HG03565 (cell line): ENCODE measurements around the gene RNU5D-1.
A peak's percentile ranks its signal among the peaks of the same experiment; 100 is the strongest.
"Not testable (repeated sequence)": the region's sequence is repeated elsewhere in the genome, so short reads cannot be mapped to it uniquely, and the experiment has no call there.

Source experiments
- ATAC-seq: cut with Tn5 transposase; IDR thresholded peaks from one replicate; pipeline ENCODE4 v1.9.1; 2021; ENCODE audit warnings: mild to moderate bottlenecking, moderate library complexity; ENCODE audit not compliant: unreplicated experiment

RNU5D-1 gene

GRCh38 chr1:44701141-44701573, 29.8 kb downstream of the RNU5D-1 start:
- no peak for ATAC-seq

- ATAC-seq, result no peak
Observed at GRCh38 chr1:44700573-44700972, 30.4 kb downstream of the RNU5D-1 start.

GRCh38 chr1:44699375-44699774, 31.6 kb downstream of the RNU5D-1 start:
- not testable (repeated sequence) for ATAC-seq

- ATAC-seq, result no peak
Observed at GRCh38 chr1:44698138-44698537, 32.8 kb downstream of the RNU5D-1 start.

- no peak for ATAC-seq
Observed at GRCh38 chr1:44696789-44697345, 34.1 kb downstream of the RNU5D-1 start.

GRCh38 chr1:44696101-44696500, 34.9 kb downstream of the RNU5D-1 start:
- no peak for ATAC-seq

- ATAC-seq, result no peak
Observed at GRCh38 chr1:44695671-44696070, 35.3 kb downstream of the RNU5D-1 start.

- ATAC-seq, result peak; percentile 53
Observed at GRCh38 chr1:44694863-44695478, 36.0 kb downstream of the RNU5D-1 start.

- ATAC-seq, result no peak
Observed at GRCh38 chr1:44693900-44694299, 37.1 kb downstream of the RNU5D-1 start.

GRCh38 chr1:44693159-44693558, 37.8 kb downstream of the RNU5D-1 start:
- ATAC-seq, result no peak

GRCh38 chr1:44689447-44689765, 41.6 kb downstream of the RNU5D-1 start:
- ATAC-seq, result no peak

GRCh38 chr1:44688760-44689446, 42.1 kb downstream of the RNU5D-1 start:
- no peak for ATAC-seq

GRCh38 chr1:44685881-44686280, 45.1 kb downstream of the RNU5D-1 start:
- ATAC-seq, result no peak

- no peak for ATAC-seq
Observed at GRCh38 chr1:44685218-44685617, 45.8 kb downstream of the RNU5D-1 start.

GRCh38 chr1:44684525-44684924, 46.4 kb downstream of the RNU5D-1 start:
- peak; percentile 80 for ATAC-seq

- no peak for ATAC-seq
Observed at GRCh38 chr1:44682883-44683265, 48.1 kb downstream of the RNU5D-1 start.

- ATAC-seq, result no peak
Observed at GRCh38 chr1:44681905-44682882, 48.8 kb downstream of the RNU5D-1 start.
